ENCODE results near the gene BTBD8. TPM values are rescaled to one million over a fixed set of nuclear protein-coding genes. Genes with fewer than 3 reads are reported as not detected.

The BTBD8 gene
- total and polyA plus RNA-seq, 4 donors: 0.50 to 8.3 (median 3.6) TPM

DNA sequence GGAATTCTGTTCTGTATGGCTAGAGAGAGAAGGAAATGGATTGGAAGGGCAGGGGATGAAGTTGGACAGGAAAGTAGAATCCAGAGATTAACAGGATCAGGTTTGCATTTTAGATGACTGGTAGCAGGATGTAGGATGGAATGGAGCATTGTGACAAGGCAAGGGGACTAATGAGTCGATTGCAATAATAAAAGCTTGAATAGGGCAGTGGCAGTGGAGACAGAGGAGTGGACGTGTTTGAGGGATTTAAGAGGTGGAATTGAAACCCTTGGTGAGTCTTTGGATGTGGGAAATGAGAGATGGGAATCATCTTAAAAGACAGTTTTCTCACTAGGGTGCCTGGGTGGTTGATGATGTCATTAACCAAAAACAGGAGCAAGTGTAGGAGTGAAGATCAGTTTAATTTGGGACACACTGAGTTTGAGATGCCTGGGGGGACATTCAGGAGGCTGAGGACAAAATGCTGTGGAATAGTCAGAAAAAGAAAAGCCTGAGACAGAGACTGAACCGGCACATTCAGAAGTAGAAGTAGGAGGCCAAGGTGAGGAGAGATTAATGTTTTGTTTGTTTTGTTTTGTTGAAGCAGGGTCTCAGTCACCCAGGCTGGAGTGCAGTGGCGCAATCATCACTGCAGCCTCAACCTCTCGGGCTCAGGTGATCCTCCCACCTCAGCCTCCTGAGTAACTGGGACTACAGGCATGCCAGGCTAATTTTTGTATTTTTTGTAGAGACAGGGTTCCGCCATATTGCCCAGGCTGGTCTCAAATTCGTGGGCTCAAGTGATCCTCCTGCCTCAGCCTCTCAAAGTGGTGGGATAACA is 108.5 kb downstream of the BTBD8 start:
- Histone ChIP-seq H3K36me3 (ENCODE audit: control insufficient read depth in 1 of 2, insufficient read depth in 2 of 2, low read length in 1 of 2) (no peaks in the 10 kb centered on the region), H3K4me3 (ENCODE audit: low read length in 2 of 2) (no peak overlapping the region), H3K9me3 (ENCODE audit: control insufficient read depth, low read length) (no peaks in the 10 kb centered on the region), H3K4me1 (ENCODE audit: control insufficient read depth in 1 of 2, insufficient read depth in 2 of 2, low read length in 2 of 2) (no peaks in the 10 kb centered on the region), H3K27me3 (ENCODE audit: control insufficient read depth in 1 of 2, insufficient read depth in 2 of 2, low read length in 1 of 2) (peaks cover 0 to 2% of the 10 kb centered on the region in 2 donors), H3K27ac (ENCODE audit: low read depth in 1 of 2, low read length in 2 of 2) (no peak overlapping the region)
- WGBS, 2 donors: 75 to 78% methylated on average over 7 of the region's 7 CpGs
- no peak for ATAC-seq (ENCODE audit: low FRiP score)
- intact Hi-C loops (cut with DNase I): no loop called here
- DNase-seq: no peak

DNA sequence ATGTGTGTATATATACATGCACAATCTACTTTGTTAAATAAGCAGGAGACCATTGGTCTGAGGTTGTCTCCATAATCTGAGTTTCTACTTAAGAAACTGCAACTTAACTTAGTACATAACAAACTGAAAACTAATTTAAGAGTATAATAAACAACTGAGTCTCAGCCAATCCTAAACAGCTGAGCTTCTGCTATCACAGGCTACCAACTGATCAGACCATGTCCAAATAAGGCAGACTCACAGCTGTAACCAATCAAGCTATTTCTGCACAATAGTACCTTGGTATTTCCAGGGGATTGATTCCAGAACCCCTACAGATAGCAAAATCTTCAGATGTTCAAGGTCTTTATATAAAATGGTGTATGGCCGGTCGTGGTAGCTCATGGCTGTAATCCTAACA is 111.6 kb downstream of the BTBD8 start:
- Histone ChIP-seq H3K4me1 (ENCODE audit: control insufficient read depth in 1 of 2, insufficient read depth in 2 of 2, low read length in 2 of 2) (no peaks in the 10 kb centered on the region), H3K4me3 (ENCODE audit: low read length in 2 of 2) (no peak overlapping the region), H3K36me3 (ENCODE audit: control insufficient read depth in 1 of 2, insufficient read depth in 2 of 2, low read length in 1 of 2) (no peaks in the 10 kb centered on the region), H3K27me3 (ENCODE audit: control insufficient read depth in 1 of 2, insufficient read depth in 2 of 2, low read length in 1 of 2) (peaks cover 0 to 2% of the 10 kb centered on the region in 2 donors), H3K9me3 (ENCODE audit: control insufficient read depth, low read length) (no peaks in the 10 kb centered on the region), H3K27ac (ENCODE audit: low read depth in 1 of 2, low read length in 2 of 2) (no peak overlapping the region)
- WGBS, 2 donors: 85 to 86% methylated on average over 2 of the region's 2 CpGs
- intact Hi-C loops (cut with DNase I): no loop called here
- DNase-seq (no peak), ATAC-seq (ENCODE audit: low FRiP score) (no peak)

DNA sequence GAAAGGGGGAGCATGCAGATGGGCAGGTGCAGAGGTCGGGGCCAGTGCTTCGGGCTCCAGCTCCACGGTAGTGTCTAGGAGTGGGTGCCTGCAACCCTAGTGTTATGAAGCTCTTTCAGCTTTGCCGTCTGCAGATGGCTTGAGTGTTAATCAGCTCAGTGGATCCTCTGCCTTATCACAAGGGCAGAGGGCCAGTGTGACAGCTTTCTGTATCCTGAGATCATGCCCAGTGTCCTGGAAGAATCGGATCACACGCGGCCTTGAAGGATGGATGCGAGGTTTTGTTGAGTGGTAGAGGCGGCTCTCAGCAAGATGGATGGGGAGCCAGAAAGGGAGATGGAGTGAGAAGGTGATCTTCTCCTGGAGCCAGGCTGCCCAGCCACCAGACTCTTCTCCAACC is 112.1 kb downstream of the BTBD8 start:
- Histone ChIP-seq H3K4me3 (ENCODE audit: low read length in 2 of 2) (no peak overlapping the region), H3K4me1 (ENCODE audit: control insufficient read depth in 1 of 2, insufficient read depth in 2 of 2, low read length in 2 of 2) (no peaks in the 10 kb centered on the region), H3K9me3 (ENCODE audit: control insufficient read depth, low read length) (no peaks in the 10 kb centered on the region), H3K27me3 (ENCODE audit: control insufficient read depth in 1 of 2, insufficient read depth in 2 of 2, low read length in 1 of 2) (peaks cover 0 to 2% of the 10 kb centered on the region in 2 donors), H3K27ac (ENCODE audit: low read depth in 1 of 2, low read length in 2 of 2) (no peak overlapping the region), H3K36me3 (ENCODE audit: control insufficient read depth in 1 of 2, insufficient read depth in 2 of 2, low read length in 1 of 2) (no peaks in the 10 kb centered on the region)
- WGBS, 2 donors: 91 to 93% methylated on average over 9 of the region's 9 CpGs
- DNase-seq (no peak), ATAC-seq (ENCODE audit: low FRiP score) (no peak)
- intact Hi-C loops (cut with DNase I): no loop called here

DNA sequence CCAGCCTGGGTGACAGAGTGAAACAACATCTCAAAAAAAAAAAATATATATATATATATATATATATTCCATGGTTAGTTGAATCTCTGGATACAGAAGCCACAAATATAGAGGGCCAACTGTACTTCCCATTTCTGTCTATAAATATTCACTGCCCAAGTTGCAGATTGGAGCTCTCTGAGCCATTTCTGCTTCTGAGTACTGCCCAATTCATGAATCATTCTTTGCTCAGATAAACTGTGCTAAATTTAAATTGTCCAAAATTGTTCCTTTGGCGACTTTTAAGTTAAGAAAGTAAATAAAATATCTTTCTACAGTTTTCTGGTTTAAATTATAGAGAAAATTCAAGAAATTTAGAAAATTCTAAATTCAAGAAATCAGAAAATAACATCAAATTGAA is 114.4 kb downstream of the BTBD8 start:
- intact Hi-C loops (cut with DNase I): no loop called here
- Histone ChIP-seq H3K36me3 (ENCODE audit: control insufficient read depth in 1 of 2, insufficient read depth in 2 of 2, low read length in 1 of 2) (no peaks in the 10 kb centered on the region), H3K4me1 (ENCODE audit: control insufficient read depth in 1 of 2, insufficient read depth in 2 of 2, low read length in 2 of 2) (no peaks in the 10 kb centered on the region), H3K9me3 (ENCODE audit: control insufficient read depth, low read length) (no peaks in the 10 kb centered on the region), H3K27ac (ENCODE audit: low read depth in 1 of 2, low read length in 2 of 2) (no peak overlapping the region), H3K4me3 (ENCODE audit: low read length in 2 of 2) (no peak overlapping the region), H3K27me3 (ENCODE audit: control insufficient read depth in 1 of 2, insufficient read depth in 2 of 2, low read length in 1 of 2) (peaks cover 0 to 2% of the 10 kb centered on the region in 2 donors)
- DNase-seq: no peak
- WGBS, 2 donors: 0 to 3% methylated on average over 1 of the region's 1 CpG
- ATAC-seq (ENCODE audit: low FRiP score): no peak

DNA sequence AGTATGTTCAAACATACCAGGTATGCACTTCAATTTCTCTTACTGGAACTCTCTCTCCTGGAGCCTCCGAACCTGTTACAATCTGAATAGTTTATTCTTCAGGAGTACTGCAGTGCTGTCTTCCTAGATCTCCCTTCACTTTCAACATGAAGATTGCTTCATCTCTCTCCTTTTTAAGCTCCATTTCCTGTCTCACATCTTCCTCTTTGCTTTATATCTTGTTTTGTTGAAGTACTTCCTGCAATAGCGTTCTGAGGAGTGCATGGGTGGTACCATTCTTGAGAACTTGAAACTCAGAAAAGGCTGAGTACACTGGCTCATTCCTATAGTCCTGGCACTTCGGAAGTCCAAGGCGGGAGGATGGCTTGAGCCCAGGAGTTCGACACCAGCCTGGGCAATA is 121.8 kb downstream of the BTBD8 start:
- DNase-seq (no peak), ATAC-seq (ENCODE audit: low FRiP score) (no peak)
- H3K27me3 ChIP-seq (ENCODE audit: control insufficient read depth in 1 of 2, insufficient read depth in 2 of 2, low read length in 1 of 2): no peaks in the 10 kb centered on the region
- intact Hi-C loops (cut with DNase I): no loop called here
- no peaks in the 10 kb centered on the region for H3K9me3 ChIP-seq (ENCODE audit: control insufficient read depth, low read length)
- 81 to 83% methylated on average over 5 of the region's 5 CpGs for WGBS, 2 donors
- H3K36me3 ChIP-seq (ENCODE audit: control insufficient read depth in 1 of 2, insufficient read depth in 2 of 2, low read length in 1 of 2): no peaks in the 10 kb centered on the region
- H3K4me1 ChIP-seq (ENCODE audit: control insufficient read depth in 1 of 2, insufficient read depth in 2 of 2, low read length in 2 of 2): no peaks in the 10 kb centered on the region
- H3K4me3 ChIP-seq (ENCODE audit: low read length in 2 of 2): no peak overlapping the region
- H3K27ac ChIP-seq (ENCODE audit: low read depth in 1 of 2, low read length in 2 of 2): no peak overlapping the region

DNA sequence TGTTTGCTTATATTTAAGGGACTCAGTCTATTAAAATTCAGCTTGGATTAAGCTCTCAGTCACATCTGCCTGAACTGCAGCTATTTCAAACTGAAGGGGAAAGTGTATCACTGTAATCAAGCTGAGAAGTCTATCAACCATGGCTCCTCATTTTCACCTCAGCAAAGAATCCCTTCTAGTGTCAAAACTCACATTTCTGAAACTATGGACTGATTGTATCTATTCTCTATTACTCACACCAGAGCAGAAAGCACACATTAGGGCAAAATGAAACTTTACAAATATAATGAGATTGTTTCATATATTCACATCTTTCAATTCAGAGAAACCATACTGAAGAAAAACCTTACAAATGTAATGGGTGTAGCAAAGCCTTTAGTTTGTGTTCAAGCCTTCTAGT is 123.0 kb downstream of the BTBD8 start:
- DNase-seq (no peak), ATAC-seq (ENCODE audit: low FRiP score) (no peak)
- Histone ChIP-seq H3K36me3 (ENCODE audit: control insufficient read depth in 1 of 2, insufficient read depth in 2 of 2, low read length in 1 of 2) (no peaks in the 10 kb centered on the region), H3K27ac (ENCODE audit: low read depth in 1 of 2, low read length in 2 of 2) (no peak overlapping the region), H3K9me3 (ENCODE audit: control insufficient read depth, low read length) (no peaks in the 10 kb centered on the region), H3K4me1 (ENCODE audit: control insufficient read depth in 1 of 2, insufficient read depth in 2 of 2, low read length in 2 of 2) (no peaks in the 10 kb centered on the region), H3K27me3 (ENCODE audit: control insufficient read depth in 1 of 2, insufficient read depth in 2 of 2, low read length in 1 of 2) (no peaks in the 10 kb centered on the region), H3K4me3 (ENCODE audit: low read length in 2 of 2) (no peak overlapping the region)
- intact Hi-C loops (cut with DNase I): no loop called here

DNA sequence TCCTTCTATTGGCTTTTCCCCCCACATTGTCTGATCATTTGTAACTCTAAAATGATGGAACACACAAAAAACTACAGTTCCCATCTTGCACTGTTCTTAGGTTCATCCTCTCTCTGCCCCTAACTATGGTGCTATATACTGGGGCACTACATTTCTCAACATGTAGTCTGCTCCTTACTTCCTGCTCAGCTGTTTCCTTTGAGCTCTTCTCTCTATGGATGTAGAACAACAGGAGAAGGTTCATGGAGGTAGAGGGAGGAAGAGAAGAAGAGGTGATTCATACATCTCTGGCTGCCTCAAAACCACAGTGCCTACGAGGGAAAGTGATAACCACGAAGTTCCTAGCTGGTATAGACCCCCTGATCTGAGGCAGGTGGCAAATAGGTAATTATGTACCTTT is 130.6 kb downstream of the BTBD8 start:
- H3K4me1 ChIP-seq (ENCODE audit: control insufficient read depth in 1 of 2, insufficient read depth in 2 of 2, low read length in 2 of 2): no peaks in the 10 kb centered on the region
- ATAC-seq (ENCODE audit: low FRiP score): no peak
- H3K27ac ChIP-seq (ENCODE audit: low read depth in 1 of 2, low read length in 2 of 2): no peak overlapping the region
- H3K9me3 ChIP-seq (ENCODE audit: control insufficient read depth, low read length): no peaks in the 10 kb centered on the region
- no peak overlapping the region for H3K4me3 ChIP-seq (ENCODE audit: low read length in 2 of 2)
- H3K27me3 ChIP-seq (ENCODE audit: control insufficient read depth in 1 of 2, insufficient read depth in 2 of 2, low read length in 1 of 2): no peaks in the 10 kb centered on the region
- intact Hi-C loops (cut with DNase I): no loop called here
- WGBS, 2 donors: 44 to 51% methylated on average over 2 of the region's 2 CpGs
- H3K36me3 ChIP-seq (ENCODE audit: control insufficient read depth in 1 of 2, insufficient read depth in 2 of 2, low read length in 1 of 2): no peaks in the 10 kb centered on the region
- DNase-seq: no peak

DNA sequence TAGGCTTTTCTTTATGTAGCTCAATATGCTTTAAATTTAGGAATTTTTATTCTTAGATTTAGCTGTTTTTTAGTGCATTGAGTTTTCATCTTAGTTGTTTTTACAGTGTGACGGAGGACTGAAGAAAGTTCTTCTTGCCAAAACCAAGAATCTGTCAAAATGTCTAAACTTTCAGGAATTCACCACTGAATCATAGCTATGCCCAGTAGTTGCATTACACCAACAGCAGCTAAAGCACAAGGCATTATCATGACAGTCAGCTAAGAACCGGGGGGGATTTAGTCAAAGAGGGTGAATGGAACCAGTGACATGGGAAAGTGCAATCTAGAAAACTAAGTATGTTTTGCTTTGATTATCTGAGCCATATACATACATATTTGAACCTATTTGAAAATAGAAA is 131.0 kb downstream of the BTBD8 start:
- no peak overlapping the region for H3K27ac ChIP-seq (ENCODE audit: low read depth in 1 of 2, low read length in 2 of 2)
- 12 to 15% methylated on average over 2 of the region's 2 CpGs for WGBS, 2 donors
- H3K27me3 ChIP-seq (ENCODE audit: control insufficient read depth in 1 of 2, insufficient read depth in 2 of 2, low read length in 1 of 2): no peaks in the 10 kb centered on the region
- H3K4me3 ChIP-seq (ENCODE audit: low read length in 2 of 2): no peak overlapping the region
- H3K36me3 ChIP-seq (ENCODE audit: control insufficient read depth in 1 of 2, insufficient read depth in 2 of 2, low read length in 1 of 2): no peaks in the 10 kb centered on the region
- intact Hi-C loops (cut with DNase I): no loop called here
- no peaks in the 10 kb centered on the region for H3K9me3 ChIP-seq (ENCODE audit: control insufficient read depth, low read length)
- H3K4me1 ChIP-seq (ENCODE audit: control insufficient read depth in 1 of 2, insufficient read depth in 2 of 2, low read length in 2 of 2): no peaks in the 10 kb centered on the region
- ATAC-seq (ENCODE audit: low FRiP score) (no peak), DNase-seq (no peak)

DNA sequence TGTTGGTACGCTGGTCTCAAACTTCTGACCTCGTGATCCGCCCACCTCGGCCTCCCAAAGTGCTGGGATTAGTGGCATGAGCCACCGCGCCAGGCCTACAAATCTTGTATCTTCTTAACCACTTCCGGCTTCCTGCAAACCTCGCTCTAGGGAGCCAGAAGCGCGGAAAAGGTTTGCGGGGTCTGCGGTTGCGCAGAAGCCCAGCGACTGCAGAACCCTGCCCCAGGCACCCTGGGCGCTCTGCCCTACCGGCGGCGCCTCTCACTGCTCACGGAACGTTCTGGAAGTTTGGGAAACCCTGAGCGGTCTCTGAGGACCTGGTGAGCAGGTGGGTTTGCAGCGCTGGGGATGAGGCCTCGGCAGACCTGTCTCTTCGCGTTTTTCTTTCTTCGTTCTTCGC is 137.6 kb downstream of the BTBD8 start, which contains the start of gene C1orf146:
Gene C1orf146, plus strand, starts transcription at position 195 of the 400 bp plus-strand sequence. CDS start 13,506 bp downstream, outside the sequence.
- WGBS, 2 donors: 94 to 95% methylated on average over 27 of the region's 27 CpGs
- Histone ChIP-seq H3K36me3 (ENCODE audit: control insufficient read depth in 1 of 2, insufficient read depth in 2 of 2, low read length in 1 of 2) (no peaks in the 10 kb centered on the region), H3K27ac (ENCODE audit: low read depth in 1 of 2, low read length in 2 of 2) (no peak within 1 kb of the TSS), H3K4me3 (ENCODE audit: low read length in 2 of 2) (no peak within 1 kb of the TSS), H3K9me3 (ENCODE audit: control insufficient read depth, low read length) (no peaks in the 10 kb centered on the region), H3K27me3 (ENCODE audit: control insufficient read depth in 1 of 2, insufficient read depth in 2 of 2, low read length in 1 of 2) (no peaks in the 10 kb centered on the region), H3K4me1 (ENCODE audit: control insufficient read depth in 1 of 2, insufficient read depth in 2 of 2, low read length in 2 of 2) (no peaks in the 10 kb centered on the region)
- intact Hi-C loops (cut with DNase I): no loop called here
- ATAC-seq (ENCODE audit: low FRiP score) (no peak), DNase-seq (no peak)

Data from aorta (tissue), 5 donors.